Activated CD4-positive, alpha-beta memory T cell treated with anti-CD3 and anti-CD28 coated beads, Interleukin-2, amount 10 ng/mL, durations not matched to agents 7 days and 5 days (primary cell): ENCODE data around the gene ARVCF. TPM values are rescaled to one million over a fixed set of nuclear protein-coding genes. Genes with fewer than 3 reads are reported as not detected.

Experiments used
- CTCF ChIA-PET: fragments of 350-600 bp; sonication (Branson Sonifier 250); formaldehyde crosslinking; loops from one replicate; lab custom pipeline; 2021; ENCODE audit warnings: antibody characterized with exemption, inconsistent platforms; lab: Charles Lee
- POLR2A ChIA-PET: fragments of 350-600 bp; sonication (Branson Sonifier 250); formaldehyde crosslinking; loops from one replicate; lab custom pipeline; 2021; ENCODE audit warnings: antibody characterized with exemption; lab: Charles Lee
- DNase-seq: peaks from one replicate; pipeline ENCODE4 v3.0.0-alpha.2; 2020
- H3K27ac Mint-ChIP-seq: one replicate; pipeline ENCODE4 v1.8.0; 2021; ENCODE audit warnings: mild to moderate bottlenecking, mixed read lengths
- H3K27me3 Mint-ChIP-seq: one replicate; pipeline ENCODE4 v1.8.0; 2021; ENCODE audit warnings: mixed read lengths
- H3K36me3 Mint-ChIP-seq: one replicate; pipeline ENCODE4 v1.8.0; 2021; ENCODE audit warnings: low read depth, mixed read lengths
- H3K4me1 Mint-ChIP-seq: one replicate; pipeline ENCODE4 v1.8.0; 2021; ENCODE audit warnings: mixed read lengths
- H3K4me3 Mint-ChIP-seq: one replicate; pipeline ENCODE4 v1.8.0; 2021; ENCODE audit warnings: mild to moderate bottlenecking, mixed read lengths
- H3K9me3 Mint-ChIP-seq: one replicate; pipeline ENCODE4 v1.8.0; 2021; ENCODE audit warnings: mixed read lengths
- total RNA-seq, 2 experiments: library from RNA; stranded (reverse); gene quantifications; one replicate each; pipeline ENCODE4 v1.2.3, GENCODE V29; 2021

The ARVCF gene
- total RNA-seq, 2 experiments from 2014 or later: 0.58 to 0.71 TPM

GRCh38 chr22:20057596-20058268 lies 41.1 kb upstream of the ARVCF start:
- CTCF ChIA-PET: no interaction called here
- POLR2A ChIA-PET: no interaction called here
- no peak for DNase-seq
- Mint-ChIP-seq H3K36me3 (peaks cover 21% of the 10 kb centered on the region), H3K9me3 (no peaks in the 10 kb centered on the region), H3K4me3 (no peak overlapping the region), H3K4me1 (peaks cover 10% of the 10 kb centered on the region), H3K27me3 (no peaks in the 10 kb centered on the region), H3K27ac (no peak overlapping the region)

- no peaks in the 10 kb centered on the region for H3K27me3 Mint-ChIP-seq
- peaks cover 17% of the 10 kb centered on the region for H3K36me3 Mint-ChIP-seq
- H3K9me3 Mint-ChIP-seq: no peaks in the 10 kb centered on the region
- DNase-seq: no peak
- H3K4me3 Mint-ChIP-seq: no peak overlapping the region
- H3K4me1 Mint-ChIP-seq: peaks cover 10% of the 10 kb centered on the region
- ChIA-PET CTCF (no interaction called here), POLR2A (no interaction called here)
- no peak overlapping the region for H3K27ac Mint-ChIP-seq
Measured at GRCh38 chr22:20056696-20057386, 40.2 kb upstream of the ARVCF start.

GRCh38 chr22:20056161-20056560 lies 39.5 kb upstream of the ARVCF start:
- POLR2A ChIA-PET: no interaction called here
- CTCF ChIA-PET: no interaction called here
- H3K4me3 Mint-ChIP-seq: no peak overlapping the region
- H3K27ac Mint-ChIP-seq: no peak overlapping the region
- peaks cover 15% of the 10 kb centered on the region for H3K36me3 Mint-ChIP-seq
- H3K4me1 Mint-ChIP-seq: peaks cover 10% of the 10 kb centered on the region
- no peaks in the 10 kb centered on the region for H3K9me3 Mint-ChIP-seq
- DNase-seq: no peak
- no peaks in the 10 kb centered on the region for H3K27me3 Mint-ChIP-seq

- Mint-ChIP-seq H3K27ac (no peak overlapping the region), H3K4me1 (peaks cover 10% of the 10 kb centered on the region), H3K9me3 (no peaks in the 10 kb centered on the region), H3K36me3 (peaks cover 15% of the 10 kb centered on the region), H3K4me3 (no peak overlapping the region), H3K27me3 (no peaks in the 10 kb centered on the region)
- POLR2A ChIA-PET: no interaction called here
- no peak for DNase-seq
- CTCF ChIA-PET: no interaction called here
Measured at GRCh38 chr22:20055654-20056053, 39.0 kb upstream of the ARVCF start.

GRCh38 chr22:20055144-20055543 lies 38.5 kb upstream of the ARVCF start:
- Mint-ChIP-seq H3K27me3 (no peaks in the 10 kb centered on the region), H3K27ac (no peak overlapping the region), H3K36me3 (peaks cover 16% of the 10 kb centered on the region), H3K4me1 (peaks cover 10% of the 10 kb centered on the region), H3K9me3 (no peaks in the 10 kb centered on the region), H3K4me3 (no peak overlapping the region)
- ChIA-PET CTCF (no interaction called here), POLR2A (no interaction called here)
- no peak for DNase-seq

GRCh38 chr22:20054485-20054884 lies 37.9 kb upstream of the ARVCF start:
- Mint-ChIP-seq H3K27ac (no peak overlapping the region), H3K9me3 (no peaks in the 10 kb centered on the region), H3K27me3 (no peaks in the 10 kb centered on the region), H3K4me1 (peaks cover 9% of the 10 kb centered on the region), H3K4me3 (no peak overlapping the region), H3K36me3 (peaks cover 22% of the 10 kb centered on the region)
- ChIA-PET CTCF (no interaction called here), POLR2A (no interaction called here)
- DNase-seq: no peak

- peaks cover 2% of the 10 kb centered on the region for H3K9me3 Mint-ChIP-seq
Measured at GRCh38 chr22:20054034-20054427, 37.4 kb upstream of the ARVCF start.

GRCh38 chr22:20053407-20054033 lies 36.9 kb upstream of the ARVCF start:
- no peak overlapping the region for H3K4me3 Mint-ChIP-seq
- H3K27ac Mint-ChIP-seq: no peak overlapping the region
- peaks cover 5% of the 10 kb centered on the region for H3K9me3 Mint-ChIP-seq
- no peaks in the 10 kb centered on the region for H3K27me3 Mint-ChIP-seq
- ChIA-PET POLR2A (no interaction called here), CTCF (no interaction called here)
- H3K36me3 Mint-ChIP-seq: peaks cover 26% of the 10 kb centered on the region
- DNase-seq: no peak
- H3K4me1 Mint-ChIP-seq: no peaks in the 10 kb centered on the region

More at GRCh38 chr22:20054034-20054427, 37.4 kb upstream of the ARVCF start:
- DNase-seq: no peak
- Mint-ChIP-seq H3K36me3 (peaks cover 24% of the 10 kb centered on the region), H3K4me1 (peaks cover 5% of the 10 kb centered on the region), H3K4me3 (no peak overlapping the region), H3K27ac (no peak overlapping the region), H3K27me3 (no peaks in the 10 kb centered on the region)
- ChIA-PET CTCF (no interaction called here), POLR2A (no interaction called here)

GRCh38 chr22:20052309-20053259 lies 36.0 kb upstream of the ARVCF start:
- Mint-ChIP-seq H3K36me3 (peaks cover 32% of the 10 kb centered on the region), H3K4me1 (no peaks in the 10 kb centered on the region), H3K4me3 (no peak overlapping the region), H3K27ac (no peak overlapping the region), H3K27me3 (no peaks in the 10 kb centered on the region), H3K9me3 (peaks cover 11% of the 10 kb centered on the region)
- ChIA-PET POLR2A (no interaction called here), CTCF (no interaction called here)
- DNase-seq: no peak

GRCh38 chr22:20051927-20052308 lies 35.3 kb upstream of the ARVCF start:
- ChIA-PET POLR2A (no interaction called here), CTCF (no interaction called here)
- DNase-seq: no peak
- Mint-ChIP-seq H3K27me3 (no peaks in the 10 kb centered on the region), H3K4me1 (no peaks in the 10 kb centered on the region), H3K27ac (no peak overlapping the region), H3K4me3 (no peak overlapping the region), H3K36me3 (peaks cover 36% of the 10 kb centered on the region), H3K9me3 (peaks cover 11% of the 10 kb centered on the region)

- H3K9me3 Mint-ChIP-seq: peaks cover 13% of the 10 kb centered on the region
- peaks cover 54% of the 10 kb centered on the region for H3K36me3 Mint-ChIP-seq
- no peak overlapping the region for H3K27ac Mint-ChIP-seq
Measured at GRCh38 chr22:20046730-20047129, 30.1 kb upstream of the ARVCF start.

GRCh38 chr22:20044495-20045151 lies 28.0 kb upstream of the ARVCF start:
- peaks cover 2% of the 10 kb centered on the region for H3K4me1 Mint-ChIP-seq
- ChIA-PET CTCF (no interaction called here), POLR2A (interaction anchor here (0.9 kb wide), 1 partner anchor 10 kb away, joined by 3 read pairs; no protein-coding TSS in a partner anchor)
- H3K4me3 Mint-ChIP-seq: no peak overlapping the region
- H3K36me3 Mint-ChIP-seq: peaks cover 53% of the 10 kb centered on the region
- H3K9me3 Mint-ChIP-seq: peaks cover 13% of the 10 kb centered on the region
- no peak for DNase-seq
- no peak overlapping the region for H3K27ac Mint-ChIP-seq
- no peaks in the 10 kb centered on the region for H3K27me3 Mint-ChIP-seq

More at GRCh38 chr22:20046730-20047129, 30.1 kb upstream of the ARVCF start:
- no peak for DNase-seq
- ChIA-PET POLR2A (no interaction called here), CTCF (no interaction called here)
- Mint-ChIP-seq H3K4me1 (peaks cover 2% of the 10 kb centered on the region), H3K27me3 (no peaks in the 10 kb centered on the region), H3K4me3 (no peak overlapping the region)
